Stimulated activated CD8-positive, alpha-beta memory T cell treated with anti-CD3 and anti-CD28 coated beads, Interleukin-2, amount 100 ng/mL, for 1 hour (primary cell): ENCODE data around the gene CSRP3.
"Not testable (repeated sequence)": the region's sequence is repeated elsewhere in the genome, so short reads cannot be mapped to it uniquely, and the experiment has no call there.

Experiments used
- DNase-seq, 2 donors: peaks; one replicate each; pipeline ENCODE4 v3.0.0-alpha.2; 2020; ENCODE audit warnings: low read depth in 2 of 2

Gene CSRP3

DNA sequence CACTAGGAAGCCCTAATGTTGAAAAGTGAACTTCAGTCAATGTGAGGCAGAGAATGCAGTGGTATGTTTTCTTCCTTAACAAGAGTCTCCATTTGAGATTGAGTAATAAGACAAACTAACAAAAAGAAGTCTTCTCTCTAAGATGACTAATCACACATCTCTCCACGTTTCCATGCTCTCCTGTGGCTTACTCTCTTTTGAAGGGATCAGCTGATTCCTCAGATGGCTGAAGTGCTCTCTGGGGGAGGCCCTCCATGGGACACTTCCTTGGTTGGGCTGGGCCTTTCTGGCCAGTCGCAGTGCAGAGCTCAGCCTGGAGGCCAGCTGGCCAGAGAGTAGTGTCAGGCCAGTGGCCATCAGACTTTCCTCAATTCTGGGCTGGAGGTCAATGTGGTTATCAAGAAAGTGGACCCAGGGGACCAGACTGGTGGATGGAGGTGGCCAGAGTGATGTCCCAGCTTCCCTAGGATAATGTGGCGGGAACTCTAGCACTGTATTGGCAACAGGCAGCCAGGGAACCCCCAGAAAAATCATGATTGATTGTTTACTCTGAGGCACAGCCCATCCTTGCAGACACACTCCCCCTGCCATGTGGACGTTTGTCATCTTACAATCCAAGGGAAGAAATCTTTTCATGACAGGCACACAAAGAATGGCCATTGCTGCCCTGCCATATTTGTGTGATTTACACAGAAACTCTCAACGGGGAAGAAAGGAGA is 14.5 kb downstream of the CSRP3 start:
- no peak for DNase-seq

DNA sequence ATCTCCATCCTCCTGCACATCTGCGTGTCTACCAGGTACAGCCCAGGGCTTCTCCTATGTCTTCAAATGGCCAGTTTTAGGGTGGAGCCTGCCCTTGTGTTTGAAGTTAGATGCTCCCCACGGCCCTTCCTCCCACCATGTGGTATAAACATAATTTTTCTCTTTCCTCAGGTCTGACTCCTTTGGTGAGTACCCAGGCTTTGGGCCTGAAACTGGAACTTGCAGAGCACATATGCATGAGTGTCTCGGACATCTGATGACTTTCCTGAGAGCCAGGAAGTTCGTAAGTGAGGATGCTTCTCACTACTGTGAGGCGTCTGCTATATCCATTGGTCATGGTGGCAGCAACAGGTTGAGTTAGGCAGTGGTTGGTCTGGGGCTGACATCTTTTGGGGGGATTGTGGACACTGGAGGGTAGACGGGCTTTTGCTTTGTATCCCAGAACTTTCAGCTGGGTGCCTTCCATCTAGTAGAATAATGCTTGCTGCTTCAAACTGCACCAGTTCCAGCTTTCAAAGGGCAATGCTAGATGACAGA is 16.2 kb downstream of the CSRP3 start:
- DNase-seq = no peak

DNA sequence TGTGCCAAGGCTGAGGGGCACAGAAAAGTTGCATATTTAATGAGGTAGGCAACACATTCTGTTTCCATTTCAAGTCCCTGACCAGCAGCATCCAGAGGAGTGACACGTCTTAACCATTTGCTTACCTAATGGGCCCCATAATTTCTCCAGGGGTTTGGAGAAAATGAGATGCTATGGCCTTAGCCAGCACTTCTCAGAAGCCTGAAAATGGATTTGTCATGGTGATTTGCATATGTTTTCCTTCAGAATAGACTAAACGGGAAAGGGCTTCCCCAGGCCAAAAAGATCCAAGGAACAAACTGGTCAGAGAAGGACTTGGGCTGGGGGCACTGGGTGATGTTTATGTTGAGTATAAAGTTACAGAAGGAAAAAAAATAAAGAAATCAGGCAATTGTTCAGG is 16.7 kb downstream of the CSRP3 start:
- DNase-seq = no peak

DNA sequence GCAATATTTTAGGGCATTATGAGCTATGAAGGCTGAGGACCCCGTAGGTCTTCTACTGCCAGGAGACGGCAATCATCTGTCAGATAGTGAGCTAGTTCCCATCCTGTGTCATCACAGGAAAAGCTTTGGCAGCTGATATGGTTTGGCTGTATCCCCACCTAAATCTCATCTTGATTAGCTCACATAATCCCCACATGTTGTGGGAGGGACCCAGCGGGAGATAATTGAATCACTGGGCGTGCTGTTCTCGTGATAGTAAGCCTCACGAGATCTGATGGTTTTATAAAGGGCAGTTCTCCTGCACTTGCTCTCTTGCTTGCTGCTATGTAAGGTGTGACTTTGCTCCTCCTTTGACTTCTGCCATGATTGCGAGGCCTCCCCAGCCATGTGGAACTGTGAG is 18.1 kb downstream of the CSRP3 start:
- DNase-seq = no peak

DNA sequence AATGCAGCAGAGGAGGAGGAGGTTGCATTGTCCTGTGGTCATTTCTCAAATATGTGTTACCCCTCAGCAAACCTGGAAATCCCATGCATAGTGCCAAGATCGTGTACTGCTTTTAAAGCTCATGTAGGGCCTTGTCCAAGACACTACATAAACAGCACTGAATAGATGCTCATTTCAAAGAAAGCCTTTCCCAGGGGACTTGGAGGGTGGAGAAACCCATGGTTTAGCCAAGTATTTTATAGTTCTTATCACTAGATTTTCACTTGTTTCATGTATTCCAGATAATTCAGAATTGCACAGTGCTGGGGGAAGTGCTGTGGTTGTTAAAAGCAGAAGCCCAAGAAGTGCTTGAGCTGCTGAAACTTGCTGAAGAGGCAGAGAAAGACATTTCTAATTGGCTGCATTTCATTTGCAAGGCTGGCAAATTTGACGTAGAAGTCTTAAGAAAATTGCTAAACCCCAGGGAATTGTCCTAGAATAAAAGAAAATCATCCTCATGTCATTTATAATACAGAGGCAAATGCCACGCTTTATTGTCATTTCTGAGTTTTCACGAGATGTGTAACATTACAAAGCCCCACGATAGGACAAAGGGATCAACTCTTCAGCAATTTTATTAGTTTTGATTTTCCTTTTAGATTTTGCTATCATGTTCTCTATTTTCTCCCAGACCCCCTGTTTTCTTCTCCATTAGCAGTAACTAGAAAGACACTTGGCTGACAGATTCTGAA is 20.1 kb downstream of the CSRP3 start:
- no peak for DNase-seq

DNA sequence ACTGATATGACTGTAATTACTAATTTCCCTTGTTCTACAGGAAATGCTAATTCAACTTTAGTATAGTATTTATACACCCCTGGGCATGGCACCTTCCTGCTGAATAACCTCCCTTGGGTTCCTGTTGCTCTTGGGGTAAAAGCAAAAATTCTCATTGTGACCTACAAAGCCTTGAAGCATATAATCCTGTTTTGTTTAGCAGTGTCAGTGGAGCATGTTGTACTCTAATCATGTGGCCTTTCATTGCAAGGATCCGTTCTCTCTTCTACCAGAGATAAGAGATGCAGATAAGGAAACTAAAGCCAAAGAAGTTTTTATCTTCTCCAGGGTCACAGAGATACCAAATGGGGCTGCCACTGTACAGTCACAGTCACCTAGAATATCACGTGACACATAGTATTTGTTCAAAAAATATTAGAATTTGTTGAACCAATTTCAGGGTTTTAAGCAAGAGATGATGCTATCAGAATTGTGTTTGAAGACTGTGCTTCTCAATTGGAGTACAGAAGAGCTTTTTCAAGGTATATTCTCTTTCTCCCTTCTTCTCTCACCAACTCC is 25.1 kb downstream of the CSRP3 start:
- DNase-seq = no peak

DNA sequence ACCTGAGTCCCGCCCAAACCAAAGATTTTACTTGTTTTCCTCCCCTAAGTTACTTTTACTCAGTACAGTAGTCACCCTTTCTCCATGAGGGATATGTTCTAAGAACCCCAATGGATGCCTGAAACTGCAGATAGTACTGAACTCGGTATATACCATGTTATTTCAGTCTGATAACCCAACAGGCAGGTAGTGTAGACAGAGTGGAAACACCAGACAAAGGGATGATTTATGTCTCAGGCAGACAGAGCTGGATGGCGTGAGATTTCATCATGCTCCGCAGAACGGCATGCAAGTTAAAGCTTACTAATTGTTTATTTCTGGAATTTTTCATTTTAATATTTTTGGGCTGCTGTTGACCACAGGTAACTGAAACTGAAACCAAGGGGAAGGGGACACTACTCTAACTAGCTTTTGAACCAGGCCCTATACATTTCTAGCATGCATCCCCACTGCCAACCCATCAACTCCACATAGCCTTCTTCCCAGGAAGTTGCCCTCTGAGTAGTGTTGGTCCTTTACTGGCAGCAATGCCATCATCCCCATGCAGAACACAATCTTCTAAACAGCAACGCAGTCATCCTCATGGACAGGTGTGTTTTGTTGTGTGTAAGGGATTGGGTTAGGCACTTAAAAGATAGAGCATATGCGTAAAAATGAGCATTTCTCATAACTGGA is 27.7 kb downstream of the CSRP3 start:
- DNase-seq = no peak

DNA sequence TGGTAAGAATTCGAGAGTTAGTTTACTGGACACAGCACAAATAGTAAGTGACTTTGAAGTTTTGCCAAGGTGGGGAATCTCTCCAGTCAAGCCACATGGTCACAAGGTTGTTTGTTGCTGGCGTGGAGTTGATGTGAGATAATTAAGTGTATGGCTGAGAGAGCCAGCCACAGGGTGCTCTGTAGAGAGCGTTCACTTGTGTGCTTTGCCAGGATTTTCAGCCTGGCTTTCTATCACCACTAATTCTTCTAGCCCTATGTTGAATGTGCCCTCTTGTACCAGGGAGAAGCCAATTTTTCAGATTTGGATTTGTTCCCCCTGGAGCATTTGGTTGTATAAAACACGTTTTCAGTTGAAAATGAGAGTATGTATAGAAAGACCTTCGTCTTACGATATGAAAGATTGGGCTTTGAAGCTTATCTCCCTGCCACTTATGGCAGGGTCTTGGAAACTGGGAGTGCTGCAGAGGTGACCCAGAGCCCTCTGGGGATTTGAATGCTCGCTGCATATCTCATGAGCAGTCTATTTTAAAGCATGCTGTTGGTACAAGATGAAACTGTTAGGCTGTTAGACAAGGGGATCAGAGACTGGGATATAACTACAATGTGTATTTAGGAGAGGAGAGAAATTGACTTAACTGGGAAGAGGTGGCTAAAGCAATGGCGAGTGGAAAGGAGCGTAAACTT is 28.6 kb downstream of the CSRP3 start:
- DNase-seq = no peak

DNA sequence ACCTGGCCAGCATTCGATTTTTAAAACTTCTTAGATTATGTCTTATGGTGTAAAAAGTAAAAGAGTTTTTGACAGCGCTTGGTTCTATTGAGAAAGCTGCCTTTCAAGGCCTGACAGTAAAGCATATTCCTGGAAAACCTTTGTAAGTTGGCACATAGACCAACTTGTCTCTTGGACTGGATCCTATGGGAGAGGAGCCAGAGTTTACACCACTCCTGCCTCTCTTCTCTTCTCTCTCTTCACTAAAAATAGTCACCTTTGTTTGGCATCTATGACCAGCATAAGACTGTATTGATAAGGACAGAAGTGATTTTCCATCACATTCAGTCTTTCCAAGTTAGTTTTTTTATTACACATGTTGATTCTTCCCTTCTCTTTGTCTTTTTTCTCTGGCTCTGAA is 33.7 kb downstream of the CSRP3 start:
- no peak for DNase-seq

DNA sequence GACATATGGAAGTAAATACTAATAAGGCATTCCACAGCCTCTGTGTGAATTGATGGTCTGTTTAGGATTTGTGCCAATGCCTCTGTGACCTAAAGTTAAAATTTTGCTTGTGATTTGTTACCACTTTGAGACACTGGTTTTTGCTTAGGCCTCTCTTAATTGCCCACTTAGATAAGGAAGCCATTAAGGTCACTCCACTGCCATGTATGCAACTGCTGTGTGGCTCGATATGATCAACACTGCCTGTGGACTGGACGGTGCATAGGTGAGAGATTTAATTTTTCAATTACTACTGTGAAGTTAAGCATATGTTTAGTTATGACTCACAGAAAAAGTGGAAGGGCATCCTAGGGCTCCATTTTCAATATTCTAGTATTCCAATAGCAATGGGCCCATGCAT is 36.9 kb downstream of the CSRP3 start:
- no peak for DNase-seq

DNA sequence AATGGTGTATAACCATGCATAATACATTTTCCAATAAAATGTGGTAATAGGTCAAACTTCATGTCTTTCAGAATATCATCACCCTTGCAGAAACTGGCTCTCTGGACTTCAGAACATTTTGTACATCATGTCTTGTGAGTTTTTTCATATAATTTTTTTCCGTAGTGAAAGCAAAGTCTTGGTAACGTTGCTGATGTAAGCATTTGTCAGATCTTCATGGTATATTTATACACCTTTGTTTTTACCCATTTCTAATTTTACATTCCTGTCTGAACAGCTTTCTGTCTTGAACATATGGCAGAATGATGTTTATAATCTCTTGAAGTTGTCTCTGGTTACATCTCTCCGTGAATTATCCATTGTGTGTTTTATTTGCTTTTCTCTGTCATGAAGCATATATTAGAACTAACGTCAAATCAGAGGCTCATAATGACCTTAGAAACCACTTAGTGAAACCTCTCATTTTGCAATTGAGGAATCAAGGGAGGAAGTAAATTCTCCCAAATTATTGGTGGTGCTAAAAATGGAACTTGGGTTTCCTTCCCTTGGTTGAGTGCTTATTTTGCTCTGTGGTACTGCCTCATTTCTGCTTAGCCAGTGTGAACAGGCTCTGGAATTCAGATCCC is 37.4 kb downstream of the CSRP3 start:
- DNase-seq = no peak

DNA sequence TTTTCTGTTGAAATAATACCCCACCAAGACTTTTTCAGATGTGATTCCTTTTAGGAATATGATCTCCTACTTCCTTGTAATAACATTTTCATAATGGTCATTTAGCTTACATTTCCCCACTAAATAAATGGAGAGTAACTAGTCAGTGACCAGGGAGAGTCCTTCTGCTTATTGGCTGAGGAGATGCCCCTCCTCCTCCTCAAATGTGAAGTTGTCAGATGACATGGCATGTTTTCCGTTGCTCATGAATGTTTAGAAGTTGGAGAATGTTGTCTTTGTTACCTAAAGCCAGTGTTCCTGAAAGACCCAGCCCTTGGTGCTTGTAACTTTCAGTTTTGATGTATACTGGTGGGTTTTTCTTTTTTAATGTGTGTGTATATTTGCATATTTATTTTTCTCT is 38.2 kb downstream of the CSRP3 start:
- DNase-seq = no peak

DNA sequence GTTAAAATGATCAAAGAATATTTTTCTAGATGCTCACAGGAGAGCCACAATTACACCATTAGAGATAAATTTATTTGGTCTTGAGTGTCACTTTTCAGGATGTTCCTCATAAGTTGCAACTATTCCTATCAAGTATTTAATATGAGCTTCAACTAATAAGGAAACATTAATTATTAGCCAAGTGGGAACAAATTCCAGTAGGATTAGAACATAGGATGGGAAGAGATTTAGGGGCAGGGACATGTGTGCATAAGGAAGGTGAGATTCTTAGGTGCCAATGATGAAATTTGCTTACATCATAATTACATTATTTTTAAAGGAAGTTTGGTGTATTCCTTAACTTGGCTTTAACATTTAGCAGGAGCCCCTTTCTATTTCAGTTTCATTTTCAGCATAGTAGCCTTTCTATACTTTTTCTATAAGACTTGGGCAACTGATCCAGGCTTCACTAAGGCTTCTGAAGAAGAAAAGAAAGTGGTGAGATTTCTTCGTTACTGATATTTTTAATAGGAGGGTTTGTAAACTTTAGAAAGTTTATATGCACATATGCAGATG is 38.8 kb downstream of the CSRP3 start:
- no peak for DNase-seq

DNA sequence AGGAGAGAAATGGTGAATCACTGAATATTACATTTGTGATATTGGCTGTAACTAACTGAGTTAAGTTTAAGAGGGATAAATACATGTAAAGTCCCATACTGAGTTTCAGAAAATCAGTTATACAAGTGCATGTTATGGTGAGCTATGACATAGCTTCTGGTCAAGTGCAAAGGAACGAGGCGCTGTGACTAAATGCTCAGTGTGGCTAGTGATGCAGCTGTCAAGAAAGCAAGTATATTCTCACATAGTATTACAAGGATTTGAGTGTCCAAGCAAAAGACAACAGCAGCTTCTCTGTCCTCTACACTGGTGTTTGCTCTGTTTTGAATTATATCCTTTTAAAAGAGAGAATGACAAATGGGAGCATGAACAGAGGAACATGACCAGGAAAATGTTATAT is 40.1 kb downstream of the CSRP3 start:
- no peak for DNase-seq

DNA sequence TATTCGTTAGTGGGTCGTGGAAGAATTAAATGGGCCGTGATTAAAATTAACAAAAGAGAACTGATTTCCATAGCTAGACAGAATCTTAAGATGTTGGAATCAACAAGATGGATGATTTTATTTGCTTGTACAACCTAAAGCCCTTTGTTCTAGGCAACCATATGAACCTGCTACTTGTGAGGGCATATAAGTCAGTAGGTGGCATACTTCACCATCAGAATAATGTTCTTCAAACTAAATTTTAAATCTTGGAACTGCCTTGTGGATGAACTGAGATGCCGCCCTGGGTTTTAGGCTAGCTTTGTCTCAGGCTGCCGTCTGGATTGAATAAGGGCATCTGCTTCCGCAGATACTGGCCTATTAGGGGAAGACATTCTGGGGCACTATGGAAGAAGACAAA is 40.9 kb downstream of the CSRP3 start:
- DNase-seq = no peak

DNA sequence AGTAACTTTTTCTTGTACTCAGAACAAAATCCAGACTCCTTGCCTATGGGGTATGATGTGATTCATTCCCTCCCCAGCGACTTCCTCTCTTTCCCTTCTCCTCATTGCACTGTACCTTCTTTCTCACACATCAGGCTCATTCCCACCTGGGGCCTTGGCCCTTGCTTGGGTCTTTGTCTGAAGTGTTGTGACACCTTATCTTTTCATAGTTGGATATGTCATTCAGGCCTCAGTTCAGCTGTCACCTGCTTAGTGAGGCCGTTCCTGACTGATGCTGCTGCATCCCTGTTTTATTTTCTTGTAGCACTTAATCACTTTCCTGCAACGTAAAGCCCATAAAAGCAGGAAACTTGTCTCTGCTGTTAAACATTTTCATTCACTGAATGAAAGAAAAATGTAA is 44.9 kb downstream of the CSRP3 start:
- DNase-seq = no peak

DNA sequence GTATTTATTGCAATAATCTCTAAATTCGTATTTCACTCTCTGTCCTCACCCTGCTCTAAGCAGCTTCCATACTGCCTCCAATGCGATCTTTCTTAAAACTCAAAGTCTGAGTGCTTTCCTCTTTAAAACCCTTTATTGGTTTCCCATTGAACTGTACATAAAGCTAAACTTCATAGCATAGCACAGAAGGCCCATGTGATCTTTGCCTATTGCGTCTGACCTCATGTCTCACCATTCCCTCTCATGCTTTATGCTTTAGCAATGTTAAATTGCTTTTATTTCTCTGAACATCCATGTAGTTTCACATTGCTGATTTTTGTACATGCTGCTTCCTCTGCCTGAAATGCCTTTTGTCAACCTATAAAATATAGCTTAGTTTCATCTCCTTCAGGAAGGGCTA is 56.5 kb downstream of the CSRP3 start:
- no peak for DNase-seq

DNA sequence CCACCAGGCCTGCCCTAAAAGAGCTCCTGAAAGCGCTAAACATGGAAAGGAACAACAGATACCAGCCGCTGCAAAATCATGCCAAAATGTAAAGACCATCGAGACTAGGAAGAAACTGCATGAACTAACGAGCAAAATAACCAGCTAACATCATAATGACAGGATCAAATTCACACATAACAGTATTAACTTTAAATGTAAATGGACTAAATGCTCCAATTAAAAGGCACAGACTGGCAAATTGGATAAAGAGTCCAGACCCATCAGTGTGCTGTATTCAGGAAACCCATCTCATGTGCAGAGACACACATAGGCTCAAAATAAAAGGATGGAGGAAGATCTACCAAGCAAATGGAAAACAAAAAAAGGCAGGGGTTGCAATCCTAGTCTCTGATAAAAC is 64.9 kb downstream of the CSRP3 start:
- DNase-seq = not testable (repeated sequence)

DNA sequence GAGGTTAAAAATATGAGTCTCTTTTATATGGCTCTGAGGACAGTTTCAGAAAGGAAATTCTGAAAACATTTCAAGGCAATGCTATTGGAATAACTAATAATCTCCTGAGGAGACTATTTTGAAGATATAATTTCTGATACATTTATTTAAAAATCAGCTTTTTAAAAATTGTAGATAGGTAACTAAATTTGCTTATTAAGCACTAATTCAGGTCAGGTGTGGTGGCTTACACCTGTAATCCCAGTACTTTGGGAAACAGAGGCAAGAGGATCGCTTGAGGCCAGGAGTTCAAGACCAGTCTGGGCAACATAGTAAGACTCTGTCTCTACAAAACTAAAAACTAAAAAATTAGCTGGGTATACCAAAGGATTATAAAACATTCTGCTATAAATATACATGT is 67.8 kb downstream of the CSRP3 start:
- no peak for DNase-seq
